GM19328 (cell line): ENCODE data around the gene NFATC1.

Source experiments
- ATAC-seq: cut with Tn5 transposase; IDR thresholded peaks from one replicate; pipeline ENCODE4 v1.9.1; 2021; ENCODE audit warnings: mild to moderate bottlenecking, moderate library complexity; ENCODE audit not compliant: unreplicated experiment

Gene NFATC1

GRCh38 chr18:79438089-79438897, 42.6 kb downstream of the NFATC1 start:
- no peak for ATAC-seq

DNA sequence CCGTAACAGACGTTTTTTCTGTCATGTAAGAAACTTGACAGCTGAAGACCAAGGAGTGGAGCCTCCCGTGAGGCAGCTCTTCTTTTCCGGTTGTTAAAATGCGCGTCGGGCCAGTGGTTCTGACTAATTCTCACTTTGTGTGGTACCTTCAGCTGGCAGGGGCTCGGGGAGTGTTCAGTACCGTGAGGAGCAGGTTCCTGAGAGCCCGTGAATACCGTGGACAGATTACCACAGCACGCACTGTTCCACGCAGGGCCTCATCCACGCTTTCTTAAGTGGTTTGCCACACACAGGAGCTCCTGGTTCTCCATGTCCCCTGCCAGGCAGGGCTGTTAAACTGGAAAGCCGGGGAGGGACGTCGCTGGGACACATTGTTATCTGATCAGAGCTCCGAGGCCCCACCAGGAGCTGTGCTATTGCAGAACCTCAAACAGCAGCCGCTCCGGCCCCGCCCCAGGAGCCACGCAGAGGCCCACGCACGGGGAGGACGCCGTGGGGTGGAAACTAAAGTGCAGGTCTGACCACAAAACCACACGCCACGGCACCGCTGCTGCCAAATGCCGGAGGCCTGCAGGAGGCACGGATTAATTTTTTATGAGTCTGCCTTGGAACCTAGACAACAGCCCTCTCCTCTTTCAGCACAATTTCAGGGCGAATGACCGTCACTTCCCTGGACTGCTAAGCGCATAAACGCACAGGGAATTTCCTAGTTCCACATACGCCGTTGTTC, 43.3 kb downstream of the NFATC1 start:
- ATAC-seq, result no peak

DNA sequence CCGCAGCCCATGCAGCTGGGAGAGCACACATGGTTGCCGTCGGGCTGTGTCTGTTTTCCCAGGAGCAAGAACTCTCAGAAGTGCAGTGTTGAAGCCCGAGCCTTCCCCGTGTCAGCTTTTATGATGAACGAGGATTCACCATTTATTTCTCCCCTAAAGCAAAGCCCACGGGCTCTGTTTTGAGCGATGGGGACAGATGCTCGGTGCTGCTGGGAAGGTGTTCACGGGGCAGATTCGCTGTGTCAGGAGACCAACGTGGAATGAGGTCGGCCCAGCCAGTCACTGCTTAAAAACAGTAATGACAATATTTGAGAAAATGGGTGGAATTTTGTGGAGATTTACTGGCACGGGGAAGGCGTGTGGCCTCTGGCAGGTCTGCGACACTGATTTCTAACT, 43.9 kb downstream of the NFATC1 start:
- ATAC-seq, result no peak

DNA sequence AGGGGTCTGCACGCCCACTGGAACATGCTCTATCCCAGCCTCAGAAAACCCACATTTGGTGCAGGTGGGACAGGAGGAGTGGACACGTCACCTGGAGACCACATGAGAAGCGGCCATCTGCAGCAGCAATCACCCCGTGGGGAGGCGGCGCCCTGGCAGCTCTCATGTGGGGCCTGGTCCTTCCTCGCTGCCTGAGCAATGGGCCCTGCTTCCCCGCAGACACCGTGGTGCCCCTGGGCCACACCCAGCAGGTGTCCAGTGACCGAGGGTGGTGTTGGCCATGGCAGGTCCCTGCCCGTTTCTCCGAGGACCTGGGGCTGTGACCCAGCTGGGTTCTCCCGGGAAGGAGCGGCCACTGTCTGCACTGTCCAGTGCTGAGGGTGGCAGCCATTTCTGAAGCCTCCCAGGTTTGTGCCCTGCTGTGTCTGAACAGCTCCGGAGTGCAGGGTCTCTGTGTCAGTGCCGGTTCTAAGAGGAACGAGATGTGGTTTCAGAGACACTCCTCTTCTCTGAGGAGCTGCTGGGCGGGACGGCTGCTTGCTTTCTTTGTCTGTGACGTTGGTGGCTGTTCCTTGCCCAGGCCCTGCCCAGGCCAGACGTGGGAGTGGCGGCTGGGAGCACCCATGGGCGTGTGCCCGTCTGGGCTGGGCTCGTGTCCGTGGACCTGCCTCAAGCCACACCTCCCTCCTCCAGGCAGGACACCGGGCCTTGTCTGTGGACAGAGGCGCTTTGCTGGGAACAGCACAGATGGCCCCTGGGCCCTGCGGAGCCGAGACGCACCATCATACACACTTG, 44.8 kb downstream of the NFATC1 start:
- ATAC-seq, result no peak

- no peak for ATAC-seq
Measured at GRCh38 chr18:79441420-79441819, 45.7 kb downstream of the NFATC1 start.

DNA sequence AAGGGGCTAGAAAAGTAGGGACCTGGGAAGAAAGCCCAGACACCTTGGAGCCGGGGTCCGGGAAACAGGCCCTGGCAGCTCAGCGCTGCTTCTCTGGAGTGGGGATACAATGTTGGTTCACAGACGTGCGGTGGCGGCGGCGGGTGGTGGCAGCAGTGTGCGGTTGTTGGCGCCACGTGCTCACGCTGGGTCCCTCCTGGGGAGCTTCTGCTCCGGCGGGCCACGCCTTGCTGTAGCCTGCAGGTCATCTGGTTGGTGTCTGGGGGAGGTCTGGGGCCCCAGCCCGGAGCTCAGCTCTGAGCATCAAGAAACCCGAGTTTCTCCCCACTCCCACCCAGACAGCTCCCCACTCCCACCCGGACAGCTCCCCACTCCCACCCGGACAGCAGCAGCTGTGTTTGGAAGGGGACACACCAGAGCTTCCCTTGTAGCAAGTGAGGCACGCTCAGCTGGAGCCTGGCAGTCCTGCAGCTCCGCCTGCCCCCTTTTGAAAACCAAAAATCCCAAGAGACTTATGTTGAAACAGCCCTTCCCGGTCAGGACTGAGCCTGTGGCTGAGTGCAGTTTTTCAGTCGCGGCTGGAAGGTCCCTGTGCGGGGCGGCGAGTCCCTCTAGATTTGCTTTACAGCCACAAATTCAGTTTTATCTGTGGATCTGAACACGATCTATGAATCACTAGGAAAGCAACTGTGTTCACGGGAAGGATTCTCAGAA, 46.9 kb downstream of the NFATC1 start:
- no peak for ATAC-seq

GRCh38 chr18:79445221-79445620, 49.5 kb downstream of the NFATC1 start:
- ATAC-seq, result no peak

GRCh38 chr18:79445696-79446561, 50.2 kb downstream of the NFATC1 start:
- ATAC-seq, result no peak

DNA sequence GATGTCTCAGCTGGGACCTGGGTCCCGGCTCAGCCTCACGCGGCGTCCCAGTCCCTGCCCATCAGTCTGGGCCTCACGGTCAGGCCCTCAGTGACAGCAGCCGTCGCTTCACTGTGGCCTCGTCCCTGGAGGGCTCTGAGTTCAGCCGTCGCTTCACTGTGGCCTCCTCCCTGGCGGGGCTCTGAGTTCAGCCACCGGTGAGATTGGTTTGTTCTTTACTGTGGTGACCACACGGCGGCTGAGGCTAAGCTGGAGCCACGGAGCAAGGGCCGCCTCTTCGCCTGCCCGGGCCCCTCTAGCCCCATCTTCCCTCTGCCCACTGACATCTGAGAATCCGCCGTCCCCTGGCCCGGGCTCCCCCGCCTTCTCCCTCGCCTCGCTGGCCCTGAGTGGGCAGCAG, 51.2 kb downstream of the NFATC1 start:
- ATAC-seq, result no peak

DNA sequence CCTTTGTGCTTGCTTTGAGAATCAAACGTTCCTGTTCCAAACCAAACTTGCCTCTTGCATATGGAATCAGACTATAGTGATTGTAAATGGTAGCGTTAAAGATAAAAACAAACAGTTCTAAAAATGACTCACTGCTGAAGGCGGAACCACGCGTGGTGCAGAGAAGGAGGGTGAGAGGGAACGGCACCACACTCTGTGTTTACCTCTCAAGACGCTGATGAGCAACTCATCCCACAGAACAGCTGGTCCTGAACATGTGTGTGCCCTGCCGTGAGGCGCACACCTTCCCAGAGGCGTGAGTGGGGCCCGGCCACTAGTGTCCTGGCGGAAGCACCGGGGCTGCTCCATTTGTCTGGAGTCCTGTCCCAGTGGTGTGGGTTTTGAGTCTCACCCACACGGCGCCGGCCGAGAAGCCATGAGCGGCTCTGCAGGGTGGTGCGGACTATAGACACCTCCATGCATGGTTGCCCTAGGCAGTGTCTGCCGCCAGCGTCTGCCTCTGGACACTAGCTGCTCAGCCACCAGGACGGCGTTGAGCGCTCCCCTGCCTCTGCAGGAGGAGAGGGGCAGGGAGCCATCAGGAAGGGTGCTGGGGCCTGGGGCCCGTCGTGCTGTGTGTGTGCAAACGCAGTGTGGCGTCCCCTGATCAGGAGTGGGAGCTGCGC, 52.1 kb downstream of the NFATC1 start:
- ATAC-seq, result no peak

DNA sequence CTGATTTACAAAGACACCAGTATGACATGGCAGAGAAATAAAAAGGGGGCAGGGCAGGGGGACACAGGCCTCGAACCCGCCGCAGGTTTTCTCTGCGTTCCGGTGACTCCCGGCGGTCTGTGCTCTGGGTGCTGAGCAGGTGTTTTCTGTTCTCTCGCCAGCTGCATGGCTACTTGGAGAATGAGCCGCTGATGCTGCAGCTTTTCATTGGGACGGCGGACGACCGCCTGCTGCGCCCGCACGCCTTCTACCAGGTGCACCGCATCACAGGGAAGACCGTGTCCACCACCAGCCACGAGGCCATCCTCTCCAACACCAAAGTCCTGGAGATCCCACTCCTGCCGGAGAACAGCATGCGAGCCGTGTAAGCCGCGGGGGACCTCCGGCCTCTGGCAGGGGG, 52.9 kb downstream of the NFATC1 start:
- ATAC-seq, result no peak

DNA sequence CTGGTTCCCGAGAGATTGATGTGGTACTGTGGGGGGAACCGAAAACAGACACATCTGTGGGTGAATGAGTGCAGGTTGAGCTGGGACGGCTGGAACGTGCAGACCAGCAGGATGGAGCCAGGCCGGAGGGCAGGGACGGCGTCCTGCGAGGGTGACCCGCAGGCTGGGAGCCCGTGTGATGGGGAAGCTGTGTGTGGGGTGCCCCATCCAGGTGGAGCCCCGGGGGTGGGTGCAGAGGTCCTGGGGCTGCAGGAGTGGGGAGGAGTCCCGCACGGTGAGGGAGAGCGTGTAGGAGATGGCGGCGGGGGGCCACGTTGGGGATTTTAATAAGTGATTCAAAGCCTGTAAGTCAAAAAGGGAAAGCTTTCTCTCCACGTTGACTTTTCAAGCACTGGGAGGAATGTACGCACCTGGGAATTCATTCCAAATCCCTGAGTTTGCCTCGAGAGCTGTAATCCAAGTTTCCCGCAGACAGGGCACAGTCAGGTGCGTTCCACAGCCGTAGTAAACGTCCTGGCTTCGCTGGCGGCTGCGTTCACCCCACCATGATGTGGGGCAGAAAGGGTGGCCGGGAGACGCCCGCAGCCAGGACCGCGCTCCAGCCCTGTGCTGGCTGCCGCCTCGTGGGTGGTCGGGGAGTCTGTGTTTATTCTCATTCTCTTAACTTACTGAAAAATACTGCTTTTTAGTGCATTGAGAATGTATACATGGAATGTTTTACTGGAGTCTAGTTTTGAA, 54.0 kb downstream of the NFATC1 start:
- no peak for ATAC-seq

- no peak for ATAC-seq
Measured at GRCh38 chr18:79450289-79451080, 54.8 kb downstream of the NFATC1 start.

DNA sequence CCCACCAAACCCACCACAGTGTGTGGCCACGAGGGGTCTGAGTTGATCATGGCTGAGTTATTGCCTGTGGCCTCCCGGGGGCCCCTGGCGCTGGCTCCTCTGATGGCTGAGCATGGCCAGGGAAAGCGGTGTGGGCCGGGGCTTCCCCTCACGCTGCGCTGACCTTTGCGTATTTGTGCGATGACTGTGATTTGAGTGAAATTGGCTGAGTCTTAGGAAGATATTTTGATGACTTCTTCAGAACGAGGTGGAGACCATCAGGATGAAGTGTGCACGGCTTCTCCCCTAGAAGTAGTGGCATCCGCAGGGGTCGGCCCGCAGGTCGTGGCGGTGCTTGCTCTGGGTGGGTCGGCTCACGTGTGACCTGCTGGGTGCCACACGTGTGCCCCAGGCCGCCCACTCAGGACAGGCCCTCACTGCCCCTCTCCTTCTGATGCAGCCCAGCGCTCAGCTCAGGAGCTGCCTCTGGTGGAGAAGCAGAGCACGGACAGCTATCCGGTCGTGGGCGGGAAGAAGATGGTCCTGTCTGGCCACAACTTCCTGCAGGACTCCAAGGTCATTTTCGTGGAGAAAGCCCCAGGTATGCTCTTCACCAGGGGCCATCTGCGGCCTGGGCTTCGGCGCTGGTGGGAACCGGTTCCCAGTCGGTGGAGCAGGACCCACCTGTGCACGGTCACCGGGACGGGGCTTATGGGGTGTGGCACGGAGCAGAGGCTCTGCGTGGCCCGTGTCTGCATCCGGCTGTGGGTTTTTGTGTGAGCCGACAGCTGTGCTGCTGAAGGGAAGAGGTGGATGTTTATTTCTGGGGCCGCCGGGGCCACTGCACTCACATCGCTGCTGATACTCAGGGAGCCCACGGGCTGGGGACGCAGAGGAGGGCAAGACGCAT, 55.8 kb downstream of the NFATC1 start:
- ATAC-seq, result no peak

GRCh38 chr18:79452190-79452990, 56.7 kb downstream of the NFATC1 start:
- ATAC-seq, result no peak

GRCh38 chr18:79452991-79453645, 57.4 kb downstream of the NFATC1 start:
- ATAC-seq, result no peak
